ENCODE data around the gene C12orf56. TPM values are rescaled to one million over a fixed set of nuclear protein-coding genes. Genes with fewer than 3 reads are reported as not detected.

C12orf56 gene
- total and polyA plus RNA-seq, 9 of the 15 experiments (the other 6 are each of a cell fraction or from before 2014, with no cell fraction given), result 0.40 to 4.8 (median 1.2) TPM

DNA sequence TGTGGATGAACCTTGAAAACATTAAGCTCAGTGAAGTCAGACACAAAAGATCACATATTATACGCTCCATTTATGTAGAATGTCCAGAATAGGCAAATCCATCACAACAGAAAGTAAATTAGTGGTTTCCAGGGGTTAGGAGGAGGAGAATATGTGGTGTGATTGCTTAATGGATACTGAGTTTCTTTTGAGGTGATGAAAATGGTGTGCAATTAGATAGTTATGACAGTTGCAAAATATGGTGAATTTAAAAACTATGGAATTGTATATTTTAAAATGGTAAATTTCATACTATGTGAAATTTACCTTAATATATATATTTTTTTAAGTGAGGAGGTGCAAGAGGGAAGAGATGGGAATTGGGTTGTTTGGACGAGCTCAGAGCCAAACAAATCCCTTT is 122.1 kb downstream of the C12orf56 start:
- Histone ChIP-seq H3K79me2 (ENCODE audit: control insufficient read depth, insufficient read depth, low read length) (no peaks in the 10 kb centered on the region), H3K36me3 (ENCODE audit: control insufficient read depth, insufficient read depth, low read length) (no peaks in the 10 kb centered on the region), H3K4me2 (ENCODE audit: insufficient read depth, low read length) (no peak overlapping the region), H4K20me1 (replicated peaks; ENCODE audit: control insufficient read depth, insufficient read depth, low read length) (no peaks in the 10 kb centered on the region), H3K4me1 (replicated peaks in 1 of 2; ENCODE audit: control insufficient read depth in 2 of 2, insufficient read depth in 2 of 2, low read length in 2 of 2) (no peaks in the 10 kb centered on the region), H3K9me1 (ENCODE audit: control insufficient read depth, insufficient read depth, low read length) (no peaks in the 10 kb centered on the region), H3K9ac (ENCODE audit: insufficient read depth in 1 of 2, low read depth in 2 of 2, low read length in 2 of 2) (no peak overlapping the region), H3K27ac (ENCODE audit: extremely low read depth, low read depth, low read length) (no peak overlapping the region), H2AFZ (ENCODE audit: low read depth, low read length) (no peak overlapping the region), H3K4me3 (no peak overlapping the region), H3K27me3 (ENCODE audit: control insufficient read depth in 2 of 2, insufficient read depth in 2 of 2, low read length in 2 of 2) (peaks cover 11 to 33% of the 10 kb centered on the region in 2 experiments; a peak in 4 of 5 replicates), H3K9me3 (replicated peaks; ENCODE audit: control insufficient read depth, insufficient read depth, low read depth, low read length) (no peaks in the 10 kb centered on the region)
- no TSS peak for BruUV-seq (replicated peaks)
- FAIRE-seq (no peak), DNase-seq (ENCODE audit: extremely low read depth in 1 of 4, low spot score in 3 of 4) (no peak), ATAC-seq (no peak)
- 0% methylated on average over 2 of the region's 2 CpGs for WGBS (ENCODE audit: insufficient coverage, low coverage, missing lambda C conversion rate)
- in situ Hi-C loops (cut with MboI), result loop anchor here (5.0 to 25.0 kb wide), 2 partner anchors 49 to 856 kb away; no protein-coding TSS in a partner anchor
- ChIA-PET POLR2A (interaction anchor here (0.6 kb wide), 1 partner anchor 12 kb away, joined by 3 read pairs; no protein-coding TSS in a partner anchor), CTCF (ENCODE audit: low intra/inter-chr PET ratio) (no interaction called here)
- intact Hi-C loops (cut with micrococcal nuclease), result no loop called here
- no peak for TF ChIP-seq CEBPG (CRISPR knock-in tag; IDR thresholded peaks at IDR 0.05)
- peak; percentile 56 to 70 for TF ChIP-seq CEBPG (tag; conservative IDR thresholded peaks at IDR 0.05 in 1 of 2, IDR thresholded peaks at IDR 0.05 in 1 of 2)
- TF ChIP-seq, protein P1, sequence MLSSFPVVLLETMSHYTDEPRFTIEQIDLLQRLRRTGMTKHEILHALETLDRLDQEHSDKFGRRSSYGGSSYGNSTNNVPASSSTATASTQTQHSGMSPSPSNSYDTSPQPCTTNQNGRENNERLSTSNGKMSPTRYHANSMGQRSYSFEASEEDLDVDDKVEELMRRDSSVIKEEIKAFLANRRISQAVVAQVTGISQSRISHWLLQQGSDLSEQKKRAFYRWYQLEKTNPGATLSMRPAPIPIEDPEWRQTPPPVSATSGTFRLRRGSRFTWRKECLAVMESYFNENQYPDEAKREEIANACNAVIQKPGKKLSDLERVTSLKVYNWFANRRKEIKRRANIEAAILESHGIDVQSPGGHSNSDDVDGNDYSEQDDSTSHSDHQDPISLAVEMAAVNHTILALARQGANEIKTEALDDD (IDR thresholded peaks at IDR 0.05), result no peak

DNA sequence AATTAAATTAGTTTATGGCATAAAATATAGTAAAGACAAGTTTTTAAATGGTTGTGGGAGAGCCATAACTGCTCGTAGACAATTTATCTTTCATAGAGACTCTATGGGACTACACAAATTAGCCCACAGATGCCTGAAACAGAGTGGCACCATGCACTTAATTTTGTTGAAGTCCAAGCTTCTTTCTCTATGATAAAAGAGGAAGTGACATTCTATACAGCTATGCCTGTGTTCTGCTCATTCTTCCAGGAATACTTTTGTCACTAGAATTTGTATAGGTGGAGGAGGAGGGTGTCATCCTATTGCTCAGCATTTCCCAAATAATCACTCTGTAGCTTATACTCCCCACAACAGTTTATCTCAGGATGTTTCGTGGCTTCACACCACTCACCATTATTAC is 124.7 kb downstream of the C12orf56 start:
- POLR2A ChIA-PET, result no interaction called here
- ATAC-seq, result no peak
- intact Hi-C loops (cut with micrococcal nuclease), result no loop called here

More for the DNA sequence above, 124.7 kb downstream of the C12orf56 start:
- Histone ChIP-seq H3K79me2 (ENCODE audit: control insufficient read depth, insufficient read depth, low read length) (no peaks in the 10 kb centered on the region), H3K36me3 (ENCODE audit: control insufficient read depth, insufficient read depth, low read length) (no peaks in the 10 kb centered on the region), H3K4me2 (ENCODE audit: insufficient read depth, low read length) (no peak overlapping the region), H3K27ac (ENCODE audit: extremely low read depth, low read depth, low read length) (no peak overlapping the region), H3K4me3 (no peak overlapping the region), H3K4me1 (replicated peaks in 1 of 2; ENCODE audit: control insufficient read depth in 2 of 2, insufficient read depth in 2 of 2, low read length in 2 of 2) (no peaks in the 10 kb centered on the region), H4K20me1 (replicated peaks; ENCODE audit: control insufficient read depth, insufficient read depth, low read length) (no peaks in the 10 kb centered on the region), H2AFZ (ENCODE audit: low read depth, low read length) (no peak overlapping the region), H3K9ac (ENCODE audit: insufficient read depth in 1 of 2, low read depth in 2 of 2, low read length in 2 of 2) (no peak overlapping the region), H3K9me1 (ENCODE audit: control insufficient read depth, insufficient read depth, low read length) (no peaks in the 10 kb centered on the region), H3K9me3 (replicated peaks; ENCODE audit: control insufficient read depth, insufficient read depth, low read depth, low read length) (no peaks in the 10 kb centered on the region), H3K27me3 (ENCODE audit: control insufficient read depth in 2 of 2, insufficient read depth in 2 of 2, low read length in 2 of 2) (peaks cover 8 to 38% of the 10 kb centered on the region in 2 experiments; a peak in 4 of 5 replicates)
- 0% methylated on average over 2 of the region's 2 CpGs for WGBS (ENCODE audit: insufficient coverage, low coverage, missing lambda C conversion rate)
- TF ChIP-seq KLF13 (tag; IDR thresholded peaks at IDR 0.05; ENCODE audit: borderline replicate concordance, low read depth) (no peak), TRIM28 (IDR thresholded peaks at IDR 0.05) (no peak), SPI1 (IDR thresholded peaks at IDR 0.05; ENCODE audit: borderline replicate concordance, low read depth, low read length) (peak; percentile 96), ZNF830 (CRISPR knock-in tag; IDR thresholded peaks at IDR 0.05) (no peak)
- DNase-seq (ENCODE audit: extremely low read depth in 1 of 4, low spot score in 3 of 4) (no peak), FAIRE-seq (no peak)
- in situ Hi-C loops (cut with MboI), result loop anchor here (5.0 to 25.0 kb wide), 2 partner anchors 51 to 854 kb away; no protein-coding TSS in a partner anchor
- CTCF ChIA-PET (ENCODE audit: low intra/inter-chr PET ratio), result interaction anchor here (0.7 kb wide), 1 partner anchor 70 kb away, joined by 3 read pairs; no protein-coding TSS in a partner anchor
- no TSS peak for BruUV-seq (replicated peaks)

Measured in K562 (cell line).